Endothelial cell of umbilical vein (primary cell): Measurements from ENCODE around the gene STRA8. TPM values are rescaled to one million over a fixed set of nuclear protein-coding genes. Genes with fewer than 3 reads are reported as not detected.

ENCODE experiments used
- BruUV-seq: library from RNA; stranded (reverse); fragments of 400-500 nt; replicated peaks from 2 replicates; lab custom pipeline; 2021; lab: Mats Ljungman, UMichigan
- CTCF ChIA-PET: fragments of 300-600, 350-600 bp; sonication (Branson Sonifier 250); formaldehyde crosslinking; loops from one replicate; lab custom pipeline; 2021; ENCODE audit warnings: antibody characterized with exemption, inconsistent platforms; lab: Charles Lee
- POLR2A ChIA-PET: fragments of 300-600, 350-600 bp; sonication (Branson Sonifier 250); formaldehyde crosslinking; loops from one replicate; lab custom pipeline; 2021; ENCODE audit warnings: antibody characterized with exemption, inconsistent platforms; lab: Charles Lee
- DNase-seq: peaks from one replicate; pipeline ENCODE4 v3.0.0-alpha.2; 2011; ENCODE audit warnings: low read depth, low spot score
- FAIRE-seq: peaks from 2 replicates; lab custom pipeline; 2011; peaks lifted over from hg19 to GRCh38; lab: Jason Lieb, UNC
- H2AFZ ChIP-seq: 2 replicates; pipeline ENCODE4 v1.6.0; 2012; ENCODE audit warnings: low read depth, low read length, control low read depth, inconsistent platforms
- H3K27ac ChIP-seq: 2 replicates; pipeline ENCODE4 v1.5.1; 2011; ENCODE audit warnings: low read depth, mild to moderate bottlenecking, control low read depth, low read length, moderate library complexity; ENCODE audit not compliant: insufficient read depth
- H3K27me3 ChIP-seq, 2 experiments: 2 replicates each; pipeline versions ENCODE4 v1.6.0 to v1.6.1; 2011; ENCODE audit warnings: low read length in 2 of 2, mixed read lengths in 1 of 2; ENCODE audit not compliant: control insufficient read depth in 2 of 2, insufficient read depth in 2 of 2
- H3K36me3 ChIP-seq, 2 experiments: 2 replicates in 1 of 2; 3 replicates in 1 of 2; pipeline ENCODE4 v1.5.1; 2011; ENCODE audit warnings: low read length in 2 of 2, mild to moderate bottlenecking in 1 of 2, moderate library complexity in 1 of 2; ENCODE audit not compliant: control insufficient read depth in 2 of 2, insufficient read depth in 2 of 2; ENCODE audit errors: extremely low read depth in 1 of 2
- H3K4me1 ChIP-seq: 3 replicates; pipeline ENCODE4 v1.5.1; 2011; ENCODE audit warnings: mild to moderate bottlenecking, low read length; ENCODE audit not compliant: control insufficient read depth, insufficient read depth; ENCODE audit errors: extremely low read depth
- H3K4me2 ChIP-seq: 2 replicates; pipeline ENCODE4 v1.6.1; 2011; ENCODE audit warnings: low read length, control low read depth, mixed read lengths; ENCODE audit not compliant: insufficient read depth
- H3K4me3 ChIP-seq, 3 experiments: fragments of 200-600 bp in 1 of 3; sonication (generic), shearing (Covaris generic) in 1 of 3; replicated peaks in 1 of 3; 2 replicates each; pipeline ENCODE4 v1.5.1; 2011 to 2016; ENCODE audit warnings: control low read depth in 3 of 3, low read length in 3 of 3, mild to moderate bottlenecking in 2 of 3, inconsistent platforms in 1 of 3, low read depth in 1 of 3, moderate library complexity in 1 of 3; ENCODE audit not compliant: insufficient read depth in 1 of 3
- H3K79me2 ChIP-seq: 2 replicates; pipeline ENCODE4 v1.6.0; 2012; ENCODE audit warnings: low read length, inconsistent platforms; ENCODE audit not compliant: control insufficient read depth, insufficient read depth
- H3K9ac ChIP-seq: replicated peaks from 2 replicates; pipeline ENCODE3; 2011; ENCODE audit warnings: low read length, control low read depth; ENCODE audit not compliant: insufficient read depth; ENCODE audit errors: extremely low read depth
- H3K9me1 ChIP-seq: replicated peaks from 3 replicates; pipeline ENCODE4 v1.6.0; 2011; ENCODE audit warnings: mild to moderate bottlenecking, low read length; ENCODE audit not compliant: control insufficient read depth, insufficient read depth; ENCODE audit errors: extremely low read depth
- H3K9me3 ChIP-seq: replicated peaks from 2 replicates; pipeline ENCODE4 v1.5.1; 2012; ENCODE audit warnings: low read length, inconsistent platforms; ENCODE audit not compliant: control insufficient read depth, insufficient read depth
- H4K20me1 ChIP-seq: replicated peaks from 2 replicates; pipeline ENCODE3; 2011; ENCODE audit warnings: mild to moderate bottlenecking, low read length; ENCODE audit not compliant: control insufficient read depth, insufficient read depth; ENCODE audit errors: extremely low read depth
- EZH2 ChIP-seq: IDR thresholded peaks from 2 replicates; pipeline ENCODE4 v1.6.1; 2012; ENCODE audit warnings: borderline replicate concordance, low read depth, mild to moderate bottlenecking, moderate library complexity, low read length, inconsistent platforms; ENCODE audit not compliant: severe bottlenecking
- FOS ChIP-seq: IDR thresholded peaks from 2 replicates; pipeline ENCODE4 v1.6.1; 2011; ENCODE audit warnings: mild to moderate bottlenecking, low read length, moderate library complexity, borderline replicate concordance; ENCODE audit not compliant: insufficient read depth
- GATA2 ChIP-seq: IDR thresholded peaks from 2 replicates; pipeline ENCODE4 v1.7.0; 2011; ENCODE audit warnings: low read depth, mild to moderate bottlenecking, moderate library complexity, mixed read lengths, low read length; ENCODE audit not compliant: insufficient read length, insufficient read depth
- JUN ChIP-seq: IDR thresholded peaks from 2 replicates; pipeline ENCODE4 v1.6.1; 2011; ENCODE audit warnings: borderline replicate concordance, low read depth; ENCODE audit not compliant: insufficient read length, insufficient read depth
- MYC ChIP-seq: IDR thresholded peaks from one replicate; pipeline ENCODE4 v1.6.1; 2011; ENCODE audit warnings: mild to moderate bottlenecking, low read depth, low read length
- POLR2A ChIP-seq: IDR thresholded peaks from 2 replicates; pipeline ENCODE4 v1.6.1; 2012; ENCODE audit warnings: low read depth, mild to moderate bottlenecking, control low read depth, low read length
- POLR2AphosphoS5 ChIP-seq: IDR thresholded peaks from 2 replicates; pipeline ENCODE4 v1.6.1; 2012; ENCODE audit warnings: low read depth, mild to moderate bottlenecking, control low read depth, low read length, moderate library complexity; ENCODE audit not compliant: insufficient read depth
- dilution Hi-C: fragments of 300-500 bp; cut with MboI; formaldehyde crosslinking; loops from one replicate; pipeline ENCODE4 v1.15.0; 2019; ENCODE audit warnings: low sequenced_read_pairs; ENCODE audit not compliant: extremely low pct_ligation_motif_present
- intact Hi-C: fragments of 100-400 bp; cut with micrococcal nuclease; formaldehyde crosslinking; loops from one replicate; pipeline ENCODE4 v1.10.0; 2022
- polyA plus RNA-seq, 4 experiments: library from polyadenylated mRNA; depleted of rRNA in 3 of 4; stranded (reverse) in 3 of 4; unstranded in 1 of 4; fragments of >200 nt; gene quantifications; 2 replicates each; pipeline versions ENCODE4 v1.2.1 to v1.2.3, GENCODE V29; 2011 to 2012; ENCODE audit warnings: missing spikeins in 1 of 4
- total RNA-seq: library from RNA; stranded (reverse); gene quantifications from 2 replicates; pipeline ENCODE4 v1.2.3, GENCODE V29; 2021
- TF ChIP-seq, protein P1 (sequence below): IDR thresholded peaks from 2 replicates; pipeline ENCODE4 v1.6.1; 2011; ENCODE audit not compliant: insufficient read depth, insufficient read length
- TF ChIP-seq, protein P2 (sequence below), 2 donors: IDR thresholded peaks; 1 replicate in 1 of 2; 2 replicates in 1 of 2; pipeline ENCODE4 v1.5.1; 2011; ENCODE audit warnings: low read length in 2 of 2, mild to moderate bottlenecking in 2 of 2, moderate library complexity in 2 of 2, control low read depth in 1 of 2, inconsistent platforms in 1 of 2, low read depth in 1 of 2; ENCODE audit not compliant: insufficient read depth in 1 of 2; ENCODE audit errors: extremely low read depth in 1 of 2

STRA8 gene
- total and polyA plus RNA-seq, 2 donors (not counting 3 experiments of a cell fraction or from before 2014, with no cell fraction given) = not detected

DNA sequence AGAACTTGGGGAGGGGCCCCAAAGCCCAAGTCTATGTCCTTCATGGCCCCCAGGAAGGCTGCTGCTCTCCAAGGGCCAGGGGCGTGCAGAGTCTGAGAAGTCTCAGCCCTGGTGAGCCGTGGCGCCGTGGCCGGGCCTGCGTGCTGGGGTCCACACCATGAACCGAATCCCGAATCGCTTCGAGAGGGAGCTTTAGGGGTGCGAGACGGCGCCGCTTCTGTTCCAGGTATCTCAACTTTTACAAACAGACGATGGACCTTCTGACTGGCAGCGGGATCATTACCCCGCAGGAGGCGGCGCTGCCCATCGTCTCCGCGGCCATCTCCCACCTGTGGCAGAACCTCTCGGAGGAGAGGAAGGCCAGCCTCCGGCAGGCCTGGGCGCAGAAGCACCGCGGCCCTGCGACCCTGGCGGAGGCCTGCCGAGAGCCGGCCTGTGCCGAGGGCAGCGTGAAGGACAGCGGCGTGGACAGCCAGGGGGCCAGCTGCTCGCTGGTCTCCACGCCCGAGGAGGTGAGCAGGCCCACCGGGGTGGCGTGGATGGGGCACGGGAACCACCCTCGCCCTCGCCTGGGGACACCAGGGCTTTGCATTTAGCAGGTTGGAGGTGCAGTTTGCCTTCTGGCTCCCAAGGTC, 12.7 kb downstream of the STRA8 start:
- ChIA-PET POLR2A (no interaction called here), CTCF (interaction anchor here (1.4 kb wide), 1 partner anchor 28 kb away, joined by 3 read pairs; no protein-coding TSS in a partner anchor)
- no TSS peak for BruUV-seq
- H3K9me1 ChIP-seq = no peaks in the 10 kb centered on the region
- intact Hi-C loops = no loop called here
- peaks cover 3 to 11% of the 10 kb centered on the region in 2 experiments for H3K27me3 ChIP-seq
- no peak overlapping the region for H3K27ac ChIP-seq
- no peaks in the 10 kb centered on the region for H3K9me3 ChIP-seq
- TF ChIP-seq JUN = no peak
- TF ChIP-seq, protein P1, sequence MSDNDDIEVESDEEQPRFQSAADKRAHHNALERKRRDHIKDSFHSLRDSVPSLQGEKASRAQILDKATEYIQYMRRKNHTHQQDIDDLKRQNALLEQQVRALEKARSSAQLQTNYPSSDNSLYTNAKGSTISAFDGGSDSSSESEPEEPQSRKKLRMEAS = no peak
- TF ChIP-seq EZH2 = no peak
- TF ChIP-seq MYC = no peak
- TF ChIP-seq, protein P2, sequence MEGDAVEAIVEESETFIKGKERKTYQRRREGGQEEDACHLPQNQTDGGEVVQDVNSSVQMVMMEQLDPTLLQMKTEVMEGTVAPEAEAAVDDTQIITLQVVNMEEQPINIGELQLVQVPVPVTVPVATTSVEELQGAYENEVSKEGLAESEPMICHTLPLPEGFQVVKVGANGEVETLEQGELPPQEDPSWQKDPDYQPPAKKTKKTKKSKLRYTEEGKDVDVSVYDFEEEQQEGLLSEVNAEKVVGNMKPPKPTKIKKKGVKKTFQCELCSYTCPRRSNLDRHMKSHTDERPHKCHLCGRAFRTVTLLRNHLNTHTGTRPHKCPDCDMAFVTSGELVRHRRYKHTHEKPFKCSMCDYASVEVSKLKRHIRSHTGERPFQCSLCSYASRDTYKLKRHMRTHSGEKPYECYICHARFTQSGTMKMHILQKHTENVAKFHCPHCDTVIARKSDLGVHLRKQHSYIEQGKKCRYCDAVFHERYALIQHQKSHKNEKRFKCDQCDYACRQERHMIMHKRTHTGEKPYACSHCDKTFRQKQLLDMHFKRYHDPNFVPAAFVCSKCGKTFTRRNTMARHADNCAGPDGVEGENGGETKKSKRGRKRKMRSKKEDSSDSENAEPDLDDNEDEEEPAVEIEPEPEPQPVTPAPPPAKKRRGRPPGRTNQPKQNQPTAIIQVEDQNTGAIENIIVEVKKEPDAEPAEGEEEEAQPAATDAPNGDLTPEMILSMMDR (IDR thresholded peaks at IDR 0.05; ENCODE audit: extremely low read depth in 1 of 2, insufficient read depth in 1 of 2, low read depth in 1 of 2, low read length in 2 of 2) = no peak
- TF ChIP-seq GATA2 = no peak
- TF ChIP-seq POLR2A = no peak
- TF ChIP-seq POLR2AphosphoS5 = no peak
- TF ChIP-seq FOS = no peak
- FAIRE-seq = no peak
- no peak overlapping the region for H3K4me2 ChIP-seq
- no peaks in the 10 kb centered on the region for H3K79me2 ChIP-seq
- dilution Hi-C loops = no loop called here
- H3K4me3 ChIP-seq = no peak overlapping the region
- DNase-seq = no peak
- no peak overlapping the region for H2AFZ ChIP-seq
- H4K20me1 ChIP-seq = no peaks in the 10 kb centered on the region
- H3K4me1 ChIP-seq = no peaks in the 10 kb centered on the region
- no peaks in the 10 kb centered on the region for H3K36me3 ChIP-seq
- no peak overlapping the region for H3K9ac ChIP-seq
